Medulla oblongata (tissue), 1 donor: ENCODE results near the gene NDC80.
"Not testable (repeated sequence)": the region's sequence is repeated elsewhere in the genome, so short reads cannot be mapped to it uniquely, and the experiment has no call there.

Source experiments
- DNase-seq: peaks from one replicate; pipeline ENCODE4 v3.0.0-alpha.2; 2015; ENCODE audit errors: extremely low spot score

NDC80 gene

DNA sequence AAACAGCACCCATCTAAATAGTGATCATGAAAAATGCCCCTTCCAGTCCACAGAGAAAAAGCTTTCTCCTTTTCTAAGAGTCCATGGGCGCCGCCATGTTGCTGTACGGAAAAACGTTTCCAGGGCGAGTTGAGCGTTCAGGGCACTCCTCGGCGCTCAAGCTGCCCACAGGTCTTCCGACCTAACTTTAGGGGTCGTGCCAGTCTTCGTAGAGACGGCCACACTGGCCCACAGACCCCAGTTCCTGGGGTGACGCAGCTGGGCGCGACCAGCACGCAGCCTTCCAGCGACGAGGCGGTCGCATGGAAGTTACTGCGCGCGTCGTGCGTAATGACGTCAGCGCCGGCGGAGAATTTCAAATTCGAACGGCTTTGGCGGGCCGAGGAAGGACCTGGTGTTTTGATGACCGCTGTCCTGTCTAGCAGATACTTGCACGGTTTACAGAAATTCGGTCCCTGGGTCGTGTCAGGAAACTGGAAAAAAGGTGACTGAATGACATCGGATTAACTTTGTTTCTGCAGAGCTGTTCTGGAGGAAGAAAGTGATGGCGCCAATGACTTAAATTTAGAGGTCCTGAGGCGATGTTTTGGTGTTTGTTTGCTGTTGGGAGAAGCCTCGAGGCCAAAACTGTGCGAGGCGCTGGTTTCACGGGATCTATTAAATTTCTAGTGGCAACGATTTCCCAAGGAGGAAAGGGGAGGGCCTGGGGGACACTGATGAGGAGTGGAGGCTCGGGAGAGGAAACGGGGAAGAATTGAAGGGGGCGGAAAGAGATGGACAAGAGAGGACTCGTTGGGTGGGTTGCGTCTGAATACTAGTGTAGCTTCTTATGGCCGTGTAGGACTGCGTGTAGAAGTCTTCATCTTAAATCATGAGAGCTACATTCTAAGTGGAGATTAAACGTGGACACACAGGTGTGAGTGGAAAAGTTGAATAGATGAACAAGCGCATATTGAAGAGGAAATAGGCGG lies at the start of gene NDC80, which contains the start of gene METTL4:
Gene NDC80, plus strand, starts transcription at position 358 of the 971 bp plus-strand sequence. CDS start 1,429 bp downstream, outside the sequence.
Gene METTL4, minus strand, starts transcription at position 306 of the 971 bp plus-strand sequence. CDS start 4,289 bp downstream, outside the sequence.
- DNase-seq = peak; percentile 88

DNA sequence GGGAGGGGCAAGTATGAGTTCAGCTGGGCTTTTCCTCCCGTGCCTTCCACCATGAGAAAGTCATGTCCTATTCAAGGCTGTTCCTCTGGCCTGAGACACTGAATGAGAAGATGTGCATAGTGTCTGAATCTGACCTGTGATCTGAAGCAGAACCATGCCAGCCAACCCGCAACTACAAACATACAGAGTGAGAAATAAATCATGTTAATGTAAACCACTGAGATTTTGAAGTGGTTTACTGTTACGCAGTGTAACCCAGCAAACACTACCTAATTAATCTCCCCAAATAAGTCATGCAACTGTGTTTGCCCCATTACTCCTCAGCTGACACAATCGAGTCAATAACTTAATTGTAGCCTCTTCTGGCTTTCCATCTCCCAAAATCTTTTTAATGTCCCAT lies 49.2 kb upstream of the NDC80 start:
- no peak for DNase-seq

DNA sequence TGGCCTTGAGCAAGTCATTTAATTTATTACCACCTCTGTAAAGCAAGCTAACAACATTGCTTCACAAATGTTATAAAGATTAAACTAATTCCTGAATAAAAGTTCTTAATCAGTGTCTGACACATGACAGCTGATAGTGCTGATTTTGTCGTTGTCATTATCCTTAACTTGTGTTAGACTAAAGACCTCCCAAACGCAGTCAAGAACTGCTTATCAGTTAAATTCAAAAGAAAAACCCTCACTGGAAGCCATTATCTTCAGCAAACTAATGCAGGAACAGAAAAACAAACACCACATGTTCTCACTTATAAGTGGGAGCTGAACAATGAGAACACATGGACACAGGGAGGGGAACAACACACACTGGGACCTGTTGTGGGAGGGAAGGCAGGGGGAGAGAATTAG lies 46.6 kb upstream of the NDC80 start:
- DNase-seq = not testable (repeated sequence)

DNA sequence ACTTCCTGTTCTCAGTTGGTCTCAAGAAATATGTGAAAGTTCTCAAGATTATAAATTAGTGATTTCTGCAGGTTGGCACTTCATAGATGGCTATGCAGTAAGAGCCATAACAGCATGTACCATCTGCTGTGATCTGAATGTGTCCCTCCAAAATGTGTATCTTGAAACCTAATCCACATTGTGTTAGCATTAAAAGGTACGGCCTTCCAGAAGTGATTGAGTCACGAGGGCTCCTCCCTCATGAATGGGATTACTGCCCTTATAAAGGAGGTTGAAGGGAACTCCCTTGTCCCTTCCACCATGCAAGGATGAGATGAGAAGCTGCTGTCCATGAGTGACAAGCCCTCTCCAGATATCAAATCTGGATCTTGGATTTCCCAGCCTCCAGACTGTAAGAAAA lies 45.0 kb upstream of the NDC80 start:
- DNase-seq = no peak

DNA sequence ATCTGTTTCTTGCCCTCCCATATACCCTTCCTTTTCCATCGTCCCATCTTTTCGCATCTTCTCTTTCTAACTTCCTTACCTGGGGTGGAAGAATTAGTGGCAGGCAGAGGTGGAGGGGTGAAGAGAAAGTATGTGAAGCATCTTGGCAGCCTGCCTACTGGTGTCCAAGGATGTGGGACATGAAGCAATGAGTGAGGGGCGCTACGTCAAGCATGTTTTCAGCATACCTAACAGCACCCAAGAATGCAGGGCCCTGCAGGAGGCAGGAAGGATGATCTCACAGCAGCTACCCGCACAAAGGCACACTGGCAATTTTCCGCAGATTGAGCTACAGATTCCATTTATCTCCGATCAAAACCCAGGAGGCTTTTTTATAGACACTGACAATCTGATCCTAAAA lies 42.2 kb upstream of the NDC80 start:
- DNase-seq = no peak

DNA sequence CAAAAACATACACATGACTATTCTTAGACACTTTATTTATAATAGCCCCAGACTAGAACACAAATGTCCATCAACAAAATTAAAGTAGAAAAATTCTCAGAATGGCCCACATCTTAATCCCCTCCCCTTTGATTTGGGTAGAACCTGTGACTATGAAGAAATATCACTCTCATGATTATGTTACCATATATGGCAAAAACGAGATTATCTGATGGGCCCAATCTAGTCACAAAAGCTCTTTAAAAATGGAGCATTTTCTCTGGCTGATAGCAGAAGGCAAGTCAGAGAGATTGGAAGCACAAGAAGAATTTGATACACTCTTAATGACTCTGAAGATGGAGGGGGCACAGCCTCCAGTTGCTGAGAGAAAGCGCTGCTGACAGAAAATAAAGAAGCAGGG lies 39.6 kb upstream of the NDC80 start:
- no peak for DNase-seq

DNA sequence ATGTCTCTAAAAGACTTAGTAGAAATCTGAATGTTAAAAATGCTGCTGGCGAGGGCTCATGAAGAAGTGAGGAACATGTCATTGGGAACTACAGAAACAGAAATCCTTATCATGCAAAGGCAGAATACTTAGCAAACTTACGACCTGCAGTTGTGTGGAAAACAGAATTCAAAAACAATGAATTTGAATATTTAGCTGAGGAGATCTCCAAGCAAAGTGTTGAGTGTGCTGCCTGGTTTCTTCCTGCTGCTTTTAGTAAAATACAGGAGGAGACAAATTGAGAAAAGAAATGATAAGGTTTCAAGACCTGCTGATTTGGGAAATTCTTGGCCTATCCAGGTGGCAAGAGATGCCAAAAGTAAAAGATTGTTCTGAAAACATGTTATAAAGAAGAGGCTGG lies 38.6 kb upstream of the NDC80 start:
- DNase-seq = no peak

DNA sequence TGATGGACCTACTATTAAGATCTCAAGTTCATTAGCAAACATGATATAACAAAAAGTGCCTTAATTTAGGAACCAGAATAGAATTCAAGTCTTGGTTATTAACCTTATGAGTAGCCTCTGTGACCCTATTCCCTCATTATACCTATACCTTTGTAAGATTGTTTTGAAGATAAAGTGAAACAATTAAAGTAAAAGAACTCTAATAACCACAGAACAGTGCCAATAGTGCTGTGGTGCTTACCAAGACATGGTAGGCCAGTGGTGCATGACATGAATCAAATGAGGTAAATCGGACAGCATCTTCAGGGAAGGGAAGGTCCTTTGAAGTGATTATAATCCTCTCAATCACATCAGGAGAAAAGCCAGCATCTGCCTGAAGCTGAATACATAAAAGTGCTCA lies 36.5 kb upstream of the NDC80 start:
- no peak for DNase-seq

DNA sequence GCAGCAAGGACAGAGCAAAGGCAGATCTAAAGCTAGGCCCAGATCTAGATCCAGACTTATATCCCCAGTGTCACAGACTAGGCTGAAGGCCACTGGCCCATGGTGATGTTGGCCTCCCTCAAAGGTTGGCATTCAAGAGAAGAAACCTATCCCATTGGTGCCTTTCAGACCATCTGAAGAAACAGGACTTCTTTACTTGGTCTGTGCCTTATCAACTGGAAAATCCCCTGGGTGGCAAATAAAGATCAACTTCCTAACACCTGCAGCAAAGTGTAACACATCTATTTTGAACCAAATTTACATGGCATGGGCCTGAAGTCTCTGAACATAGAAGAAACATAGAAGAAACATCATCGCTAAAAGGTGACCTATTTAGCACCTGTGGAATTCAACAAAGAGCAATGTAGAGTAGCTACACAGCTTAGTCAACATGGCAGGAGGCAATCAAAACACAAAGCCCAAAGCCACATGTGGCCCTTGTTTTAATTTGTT lies 35.9 kb upstream of the NDC80 start:
- no peak for DNase-seq

DNA sequence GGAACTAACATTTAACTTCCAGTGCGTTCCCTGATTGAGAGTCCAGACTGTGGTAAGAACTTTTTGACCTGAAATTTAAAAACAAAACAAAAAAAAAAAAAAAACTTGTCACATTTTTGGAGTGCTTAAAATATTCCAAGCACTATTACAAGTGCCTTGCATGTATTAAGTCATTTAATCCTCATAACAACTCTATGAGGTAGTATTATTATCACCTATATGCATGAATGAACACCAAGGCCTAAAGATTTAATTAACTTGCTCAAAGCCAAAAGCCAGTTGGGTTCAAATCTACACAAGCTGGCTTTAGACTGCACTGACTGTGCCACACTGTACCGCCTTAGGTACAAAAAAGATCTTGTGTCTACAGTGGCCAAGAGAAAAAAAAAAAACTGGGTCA lies 35.3 kb upstream of the NDC80 start:
- no peak for DNase-seq

DNA sequence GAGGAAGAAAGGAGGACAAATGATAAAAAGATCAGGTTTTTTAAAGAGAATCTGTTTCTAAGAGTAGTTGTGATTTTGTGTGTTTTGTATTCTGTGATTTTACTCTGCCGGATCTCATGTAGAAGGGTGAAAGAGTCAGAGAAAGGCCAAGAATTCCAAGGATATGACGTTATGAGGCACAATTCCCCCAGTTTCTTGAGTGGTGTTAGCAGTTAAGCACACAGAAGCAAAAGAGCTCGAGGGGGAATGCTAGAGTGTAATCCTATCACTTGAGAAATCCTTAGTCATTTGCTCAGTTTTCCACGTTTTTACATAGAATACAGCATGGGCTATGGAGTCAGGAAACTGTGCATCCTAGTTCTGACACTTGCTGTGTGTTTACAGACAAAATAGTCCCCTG lies 34.9 kb upstream of the NDC80 start:
- DNase-seq = no peak

DNA sequence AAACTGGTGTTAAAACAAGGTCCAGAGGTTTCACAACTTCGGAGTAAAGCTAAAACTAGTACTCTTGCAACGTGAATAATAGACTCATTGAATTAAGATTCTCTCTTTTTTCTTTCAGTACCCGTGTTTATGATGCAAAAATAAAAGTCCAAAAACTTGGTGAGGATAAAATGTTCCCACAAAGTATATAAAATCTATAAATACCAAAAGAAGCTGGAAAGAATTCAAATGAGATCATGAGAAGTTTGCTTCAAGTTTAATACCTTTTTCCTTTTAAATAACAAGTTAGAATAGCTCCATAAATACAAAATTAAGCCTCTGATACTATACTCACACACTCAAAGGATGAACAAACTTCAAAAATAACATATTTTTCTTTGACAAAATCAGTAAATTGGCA lies 34.1 kb upstream of the NDC80 start:
- DNase-seq = no peak

DNA sequence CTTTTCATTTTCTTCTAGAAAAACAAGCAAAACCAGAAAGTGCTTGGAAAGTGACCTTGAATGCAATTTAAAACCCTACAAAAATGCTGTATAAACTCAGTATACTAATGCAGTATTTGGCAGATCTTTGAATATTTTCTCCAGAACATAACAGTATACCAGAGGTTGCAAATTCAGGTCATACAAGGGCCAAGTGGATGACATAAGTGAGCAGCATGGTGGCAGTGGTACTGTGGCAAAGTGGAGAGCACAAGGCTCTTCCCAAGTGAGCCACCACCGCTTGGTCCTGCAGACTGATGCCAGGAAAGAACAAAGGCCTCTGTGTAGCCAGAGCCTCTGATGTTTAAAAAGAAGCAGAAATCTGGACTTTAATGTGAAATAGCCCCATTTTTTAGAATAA lies 33.1 kb upstream of the NDC80 start:
- DNase-seq = peak; percentile 51

DNA sequence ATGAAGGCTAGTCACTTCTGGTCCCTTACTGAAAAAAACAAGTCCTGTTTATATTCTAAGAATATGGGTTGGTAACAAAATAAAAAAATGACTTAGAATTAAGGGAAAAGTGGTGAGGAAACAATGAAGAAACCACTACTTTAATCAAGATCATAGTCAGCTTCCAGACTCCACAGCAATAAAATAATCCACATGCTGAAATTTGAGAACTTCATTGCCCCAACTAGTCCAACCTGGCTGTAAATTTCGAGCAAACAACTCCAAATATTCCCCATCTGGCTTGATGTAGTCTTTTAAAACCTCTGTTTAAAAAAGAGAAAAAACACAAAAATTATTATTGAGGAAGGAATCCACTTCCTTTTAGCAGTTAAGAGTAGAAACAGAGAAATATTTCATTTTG lies 32.5 kb upstream of the NDC80 start:
- no peak for DNase-seq

DNA sequence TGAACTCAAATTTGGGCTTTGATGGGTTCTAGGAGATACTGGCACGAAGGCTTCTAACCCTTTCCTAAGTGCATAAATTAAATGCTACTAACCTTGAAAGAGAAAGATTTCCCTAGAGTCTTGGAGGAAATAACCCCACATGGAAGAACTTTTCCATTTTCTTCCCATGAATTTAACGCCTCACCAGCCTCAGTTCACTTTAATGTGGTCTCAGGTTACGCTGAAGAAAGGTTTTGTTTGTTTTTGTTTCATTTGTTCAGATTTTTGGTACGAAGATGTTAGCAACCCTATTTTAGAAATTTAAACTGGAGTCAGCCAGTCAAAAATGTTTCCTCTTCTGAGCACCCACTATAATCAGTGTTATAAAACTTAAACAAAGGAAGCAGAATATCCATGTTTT lies 30.8 kb upstream of the NDC80 start:
- DNase-seq = no peak

DNA sequence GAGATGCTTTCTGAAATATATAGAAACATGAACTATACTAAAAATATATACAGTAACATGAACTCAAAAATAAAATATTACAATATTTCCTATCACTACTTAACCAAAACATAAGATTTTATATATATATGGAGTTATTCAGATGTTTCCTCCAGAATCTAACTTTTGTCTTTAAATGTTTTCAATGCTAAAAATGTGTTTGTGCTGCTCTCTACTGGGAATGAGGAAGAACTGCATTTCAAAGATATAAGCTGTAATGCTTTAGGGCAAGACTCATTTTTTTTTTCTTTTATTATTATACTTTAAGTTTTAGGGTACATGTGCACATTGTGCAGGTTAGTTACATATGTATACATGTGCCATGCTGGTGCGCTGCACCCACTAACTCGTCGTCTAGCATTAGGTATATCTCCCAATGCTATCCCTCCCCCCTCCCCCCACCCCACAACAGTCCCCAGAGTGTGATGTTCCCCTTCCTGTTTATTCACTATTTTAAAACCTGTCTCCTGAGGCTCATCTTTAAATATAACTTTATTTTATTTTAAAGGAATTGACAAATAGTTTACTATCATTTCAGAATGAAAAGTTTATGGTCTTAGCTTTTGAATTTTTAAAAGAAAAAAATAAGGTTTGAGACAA lies 29.3 kb upstream of the NDC80 start:
- peak; percentile 45 for DNase-seq

DNA sequence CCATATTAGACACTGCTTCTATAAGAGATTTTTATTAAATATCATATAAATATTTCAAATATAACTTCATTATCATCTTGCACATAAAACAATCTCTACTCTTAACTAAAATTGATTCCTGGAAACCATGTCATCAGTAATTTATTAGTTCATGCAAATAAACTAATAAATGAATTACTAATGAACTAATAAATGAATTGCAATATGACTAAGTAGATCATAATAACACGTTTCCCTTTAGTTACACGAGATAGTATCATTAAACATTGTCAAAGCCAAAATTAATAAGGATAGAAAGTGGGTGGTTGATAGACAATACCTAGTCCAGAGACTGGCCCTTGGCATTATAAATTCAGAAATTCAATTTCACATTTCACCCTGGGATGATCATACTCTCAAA lies 26.2 kb upstream of the NDC80 start:
- no peak for DNase-seq

DNA sequence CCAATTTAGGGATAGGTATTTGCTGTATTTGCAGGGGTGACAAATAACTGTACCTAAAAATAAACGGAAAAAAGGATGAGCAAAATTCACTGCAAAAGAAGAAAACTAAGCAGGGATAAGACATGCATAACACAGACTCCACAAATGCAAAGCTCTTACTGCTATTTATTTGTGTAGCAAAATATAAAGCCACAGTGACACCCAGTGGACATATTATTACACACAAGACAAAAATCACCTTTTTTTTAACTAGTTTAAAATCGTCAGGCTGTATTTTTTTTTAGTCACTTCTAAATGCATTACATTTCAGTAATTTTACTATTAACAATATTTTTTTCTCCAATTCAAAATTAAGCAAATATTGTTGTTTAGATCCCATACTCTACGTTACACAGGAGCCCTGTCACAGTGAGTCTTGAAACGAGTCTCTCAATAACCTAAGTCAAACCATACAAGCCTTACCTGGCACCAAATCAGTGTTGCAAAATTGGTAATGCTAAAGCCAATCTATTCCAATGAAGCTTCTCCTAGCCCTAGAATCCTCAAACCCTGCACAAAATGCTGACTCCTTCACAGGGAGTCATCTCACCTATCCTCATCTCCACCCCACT lies 23.8 kb upstream of the NDC80 start:
- DNase-seq = peak; percentile 70

DNA sequence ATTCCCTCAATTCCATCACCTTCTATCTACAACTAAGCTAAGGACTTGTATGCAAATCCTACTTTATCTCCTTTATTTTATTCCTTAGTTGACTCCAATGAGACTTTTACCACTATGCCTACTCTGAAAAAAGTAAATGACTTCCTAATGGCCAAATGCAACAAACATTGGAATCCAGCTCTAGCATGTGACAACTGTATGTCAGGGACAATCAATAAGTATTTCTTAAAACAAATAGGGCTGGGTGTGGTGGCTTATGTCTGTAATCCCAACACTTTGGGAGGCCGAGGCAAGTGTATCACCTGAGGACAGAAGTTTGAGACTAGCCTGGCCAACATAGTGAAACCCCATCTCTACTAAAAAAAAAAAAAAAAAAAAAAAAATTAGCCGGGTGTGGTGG lies 21.9 kb upstream of the NDC80 start:
- no peak for DNase-seq

DNA sequence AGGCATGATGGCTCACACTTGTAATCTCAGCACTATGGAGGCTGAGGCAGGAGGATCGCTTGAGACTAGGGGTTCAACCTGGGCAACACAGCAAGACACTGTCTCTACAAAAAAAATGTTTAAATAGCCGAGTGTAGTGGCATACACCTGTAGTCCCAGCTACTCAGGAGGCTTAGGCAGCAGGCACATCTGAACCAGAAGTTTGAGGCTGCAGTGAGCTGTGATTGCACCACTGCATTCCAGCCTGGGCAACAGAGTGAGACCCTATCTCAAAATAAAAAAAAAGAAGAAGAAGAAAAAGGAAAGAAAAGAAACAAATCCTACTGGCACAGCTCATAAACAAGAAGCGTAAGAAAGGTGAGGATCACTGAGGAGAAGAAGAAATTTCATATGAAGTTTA lies 19.9 kb upstream of the NDC80 start:
- no peak for DNase-seq

DNA sequence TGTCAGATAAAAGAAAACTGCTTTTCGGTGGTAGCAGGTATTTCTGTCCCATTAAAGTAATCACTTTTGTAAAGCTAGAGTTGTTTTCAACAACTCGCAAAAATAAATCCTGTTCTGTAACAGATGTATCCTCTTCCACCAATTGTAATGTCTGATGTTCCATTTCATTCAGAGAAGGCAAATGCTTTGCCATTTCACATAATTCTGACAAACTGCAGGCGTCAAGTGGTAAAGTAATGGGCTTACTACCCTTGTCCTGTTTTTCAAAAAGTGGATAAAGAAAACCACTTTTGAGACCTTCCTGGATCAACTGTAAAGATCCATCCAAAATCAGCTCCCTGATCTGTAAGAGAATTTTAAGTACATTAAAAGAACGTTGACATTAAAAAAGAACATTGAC lies 16.7 kb upstream of the NDC80 start:
- DNase-seq = no peak

DNA sequence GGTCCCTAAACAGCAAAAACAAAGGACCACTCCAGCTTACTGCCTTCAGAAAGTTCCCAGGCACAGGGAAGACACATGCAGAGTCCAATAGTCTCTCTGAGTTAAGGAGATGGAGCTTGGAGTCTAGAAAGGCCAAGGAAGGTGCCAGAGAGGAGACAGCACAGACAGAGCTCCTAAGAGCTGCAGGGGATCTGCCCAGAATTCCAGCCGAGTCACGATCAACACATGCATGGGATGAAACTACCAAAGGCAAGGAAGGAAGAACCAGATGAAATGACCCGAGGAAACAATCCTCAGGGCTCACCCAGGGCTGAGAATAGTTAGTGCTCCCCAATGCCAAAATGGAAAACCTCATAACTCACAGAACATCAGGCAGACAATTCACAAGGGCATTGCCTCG lies 15.5 kb upstream of the NDC80 start:
- DNase-seq = no peak
